OCI-LY3 (cell line): ENCODE data around the gene RER1.

Source experiments
- H2AFZ ChIP-seq: fragments of 200-600, 300-600 bp; shearing (Covaris generic); 2 replicates; pipeline ENCODE4 v1.6.0; 2014; ENCODE audit warnings: antibody characterized with exemption, low read depth, low read length
- H3K27ac ChIP-seq: fragments of 200-600, 300-600 bp; sonication (generic); 2 replicates; pipeline ENCODE4 v1.5.1; 2014; ENCODE audit warnings: mild to moderate bottlenecking, low read length, moderate library complexity, mixed read lengths
- H3K27me3 ChIP-seq: fragments of 200-600, 300-600 bp; sonication (generic); 2 replicates; pipeline ENCODE4 v1.6.1; 2014; ENCODE audit warnings: low read depth, low read length, mixed read lengths
- H3K36me3 ChIP-seq: fragments of 200-600, 300-600 bp; sonication (generic); replicated peaks from 2 replicates; pipeline ENCODE3; 2014; ENCODE audit warnings: low read depth, low read length, mixed read lengths
- H3K4me1 ChIP-seq: fragments of 300-600, 200-600 bp; sonication (generic); 2 replicates; pipeline ENCODE4 v1.6.1; 2014; ENCODE audit warnings: low read length, mixed read lengths
- H3K4me2 ChIP-seq: fragments of 200-600, 300-600 bp; sonication (generic); 2 replicates; pipeline ENCODE4 v1.6.1; 2014; ENCODE audit warnings: low read length, mixed read lengths
- H3K4me3 ChIP-seq: fragments of 300-600, 200-600 bp; sonication (generic); 2 replicates; pipeline ENCODE4 v1.5.1; 2014; ENCODE audit warnings: antibody characterized with exemption, mild to moderate bottlenecking, low read length, moderate library complexity
- H3K79me2 ChIP-seq: fragments of 300-600, 200-600 bp; shearing (Covaris generic); 2 replicates; pipeline ENCODE4 v1.6.1; 2014; ENCODE audit warnings: mild to moderate bottlenecking, low read length, mixed read lengths
- H3K9ac ChIP-seq: fragments of 300-600, 200-600 bp; shearing (Covaris generic); 2 replicates; pipeline ENCODE4 v1.6.0; 2014; ENCODE audit warnings: mild to moderate bottlenecking, low read length, moderate library complexity
- H3K9me3 ChIP-seq: fragments of 200-600, 300-600 bp; shearing (Covaris generic); 2 replicates; pipeline ENCODE4 v1.6.1; 2014; ENCODE audit warnings: low read length, mixed read lengths; ENCODE audit not compliant: insufficient read depth
- H4K20me1 ChIP-seq: fragments of 200-600, 300-600 bp; sonication (generic); 2 replicates; pipeline ENCODE4 v1.6.1; 2016; ENCODE audit warnings: low read length, mixed read lengths; ENCODE audit not compliant: insufficient read depth
- CTCF ChIP-seq: fragments of 200-600, 300-600 bp; sonication (generic); IDR thresholded peaks from 2 replicates; pipeline ENCODE4 v1.5.1; 2014; ENCODE audit warnings: antibody characterized with exemption, low read length, low read depth
- EZH2phosphoT487 ChIP-seq: fragments of 200-600 bp; shearing (Covaris generic); IDR thresholded peaks from 2 replicates; pipeline ENCODE4 v1.6.1; 2018; ENCODE audit warnings: antibody characterized with exemption, mixed run types, low read depth

Gene RER1

GRCh38 chr1:2416403-2416802 is 24.8 kb downstream of the RER1 start:
- no peak overlapping the region for H3K27ac ChIP-seq
- no peaks in the 10 kb centered on the region for H4K20me1 ChIP-seq
- peaks cover 14% of the 10 kb centered on the region; the same call in 1 of the 2 replicates for H3K27me3 ChIP-seq
- peak overlapping the region; percentile 50 for H3K9ac ChIP-seq
- H3K4me2 ChIP-seq = peak overlapping the region; percentile 76
- H2AFZ ChIP-seq = no peak overlapping the region
- H3K79me2 ChIP-seq = peaks cover 21% of the 10 kb centered on the region
- no peaks in the 10 kb centered on the region for H3K36me3 ChIP-seq
- H3K4me1 ChIP-seq = peaks cover 32% of the 10 kb centered on the region
- H3K4me3 ChIP-seq = peak overlapping the region; percentile 72
- TF ChIP-seq CTCF (no peak), EZH2phosphoT487 (no peak)
- H3K9me3 ChIP-seq = no peaks in the 10 kb centered on the region

GRCh38 chr1:2417083-2417832 is 25.6 kb downstream of the RER1 start:
- TF ChIP-seq CTCF (no peak), EZH2phosphoT487 (no peak)
- Histone ChIP-seq H3K4me1 (peaks cover 30% of the 10 kb centered on the region), H3K36me3 (no peaks in the 10 kb centered on the region), H3K27ac (no peak overlapping the region), H3K79me2 (peaks cover 13% of the 10 kb centered on the region; the same call in 1 of the 2 replicates), H3K4me3 (0 out of 2 replicates have a peak overlapping the region, but pooled peaks have one; percentile 72), H3K4me2 (0 out of 2 replicates have a peak overlapping the region, but pooled peaks have one; percentile 76), H4K20me1 (no peaks in the 10 kb centered on the region), H3K9ac (no peak overlapping the region), H3K9me3 (no peaks in the 10 kb centered on the region), H3K27me3 (peaks cover 14% of the 10 kb centered on the region; the same call in 1 of the 2 replicates), H2AFZ (no peak overlapping the region)

- Histone ChIP-seq H3K79me2 (peaks cover 11% of the 10 kb centered on the region; the same call in 1 of the 2 replicates), H3K36me3 (no peaks in the 10 kb centered on the region), H3K9ac (no peak overlapping the region), H3K4me3 (no peak overlapping the region), H3K4me1 (peaks cover 30% of the 10 kb centered on the region), H3K27me3 (peaks cover 14% of the 10 kb centered on the region; the same call in 1 of the 2 replicates), H3K27ac (no peak overlapping the region), H2AFZ (no peak overlapping the region), H3K4me2 (no peak overlapping the region), H3K9me3 (peaks cover 3% of the 10 kb centered on the region; the same call in 1 of the 2 replicates), H4K20me1 (no peaks in the 10 kb centered on the region)
- TF ChIP-seq CTCF (no peak), EZH2phosphoT487 (no peak)
Measured at GRCh38 chr1:2417833-2418225, 26.2 kb downstream of the RER1 start.

GRCh38 chr1:2418791-2419320 is 27.2 kb downstream of the RER1 start:
- Histone ChIP-seq H3K27me3 (peaks cover 14% of the 10 kb centered on the region; the same call in 1 of the 2 replicates), H3K4me1 (peaks cover 26% of the 10 kb centered on the region), H3K4me3 (no peak overlapping the region), H2AFZ (no peak overlapping the region), H3K36me3 (no peaks in the 10 kb centered on the region), H3K27ac (no peak overlapping the region), H3K79me2 (peaks cover under 1% of the 10 kb centered on the region; the same call in 1 of the 2 replicates), H4K20me1 (no peaks in the 10 kb centered on the region), H3K9ac (no peak overlapping the region), H3K9me3 (peaks cover 12% of the 10 kb centered on the region; the same call in 1 of the 2 replicates), H3K4me2 (no peak overlapping the region)
- no peak for TF ChIP-seq EZH2phosphoT487
- no peak for TF ChIP-seq CTCF
